ENCODE measurements around the gene LEPR.
"Not testable (repeated sequence)": the region's sequence is repeated elsewhere in the genome, so short reads cannot be mapped to it uniquely, and the experiment has no call there.

The LEPR gene

GRCh38 chr1:65420590-65421350 is at the start of gene LEPR, which contains the start of gene LEPROT:
Gene LEPR (plus strand): TSS chr1:65420668. CDS start chr1:65565566, 144,898 bp downstream.
Gene LEPROT (plus strand): TSS chr1:65420668. CDS start chr1:65420725, 57 bp downstream.
- Histone ChIP-seq H3K4me1 (ENCODE audit: control insufficient read depth in 1 of 2, insufficient read depth in 1 of 2, low read depth in 1 of 2, low read length in 1 of 2) (peaks cover 31 to 33% of the 10 kb centered on the region in 2 experiments), H3K27ac (peak within 1 kb of the TSS; percentile 95), H3K27me3 (peaks cover 12% of the 10 kb centered on the region), H3K9me3 (no peaks in the 10 kb centered on the region), H3K4me3 (ENCODE audit: low read depth in 1 of 2, low read length in 1 of 2) (peak within 1 kb of the TSS; percentile 88 to 93), H3K36me3 (peaks cover 8% of the 10 kb centered on the region)
- peak; percentile 14 for TF ChIP-seq CTCF (IDR thresholded peaks at IDR 0.05)

- no peaks in the 10 kb centered on the region for H3K36me3 ChIP-seq
- TF ChIP-seq CTCF (IDR thresholded peaks at IDR 0.05) = no peak
- no peaks in the 10 kb centered on the region for H3K9me3 ChIP-seq
- no peak overlapping the region for H3K27ac ChIP-seq
- H3K4me1 ChIP-seq (ENCODE audit: control insufficient read depth in 1 of 2, insufficient read depth in 1 of 2, low read depth in 1 of 2, low read length in 1 of 2) = no peaks in the 10 kb centered on the region
- no peak overlapping the region for H3K4me3 ChIP-seq (ENCODE audit: low read depth in 1 of 2, low read length in 1 of 2)
- H3K27me3 ChIP-seq = no peaks in the 10 kb centered on the region
These were observed 48.9 kb upstream of the LEPR start for GRCh38 chr1:65371544-65371943.

GRCh38 chr1:65372557-65372956 is 47.9 kb upstream of the LEPR start:
- no peaks in the 10 kb centered on the region for H3K27me3 ChIP-seq
- H3K4me1 ChIP-seq (ENCODE audit: control insufficient read depth in 1 of 2, insufficient read depth in 1 of 2, low read depth in 1 of 2, low read length in 1 of 2) = no peaks in the 10 kb centered on the region
- H3K4me3 ChIP-seq (ENCODE audit: low read depth in 1 of 2, low read length in 1 of 2) = no peak overlapping the region
- no peaks in the 10 kb centered on the region for H3K36me3 ChIP-seq
- TF ChIP-seq CTCF (IDR thresholded peaks at IDR 0.05) = no peak
- no peaks in the 10 kb centered on the region for H3K9me3 ChIP-seq
- no peak overlapping the region for H3K27ac ChIP-seq

- Histone ChIP-seq H3K27ac (no peak overlapping the region), H3K4me3 (ENCODE audit: low read depth in 1 of 2, low read length in 1 of 2) (no peak overlapping the region), H3K36me3 (no peaks in the 10 kb centered on the region), H3K4me1 (ENCODE audit: control insufficient read depth in 1 of 2, insufficient read depth in 1 of 2, low read depth in 1 of 2, low read length in 1 of 2) (no peaks in the 10 kb centered on the region), H3K9me3 (no peaks in the 10 kb centered on the region), H3K27me3 (no peaks in the 10 kb centered on the region)
- no peak for TF ChIP-seq CTCF (IDR thresholded peaks at IDR 0.05)
These were observed 42.8 kb upstream of the LEPR start for GRCh38 chr1:65377496-65378246.

GRCh38 chr1:65378247-65378946 is 42.1 kb upstream of the LEPR start:
- Histone ChIP-seq H3K27me3 (no peaks in the 10 kb centered on the region), H3K4me3 (ENCODE audit: low read depth in 1 of 2, low read length in 1 of 2) (no peak overlapping the region), H3K9me3 (no peaks in the 10 kb centered on the region), H3K36me3 (no peaks in the 10 kb centered on the region), H3K27ac (no peak overlapping the region), H3K4me1 (ENCODE audit: control insufficient read depth in 1 of 2, insufficient read depth in 1 of 2, low read depth in 1 of 2, low read length in 1 of 2) (no peaks in the 10 kb centered on the region)
- no peak for TF ChIP-seq CTCF (IDR thresholded peaks at IDR 0.05)

- not testable (repeated sequence) for H3K9me3 ChIP-seq; H3K27me3 ChIP-seq; H3K4me1 ChIP-seq (ENCODE audit: control insufficient read depth in 1 of 2, insufficient read depth in 1 of 2, low read depth in 1 of 2, low read length in 1 of 2); H3K27ac ChIP-seq; H3K4me3 ChIP-seq (ENCODE audit: low read depth in 1 of 2, low read length in 1 of 2); H3K36me3 ChIP-seq
These were observed 36.0 kb upstream of the LEPR start for GRCh38 chr1:65384426-65384825.

All from neutrophil (primary cell).